Right lung (tissue), 5 donors: ENCODE data around the gene CA10. TPM values are rescaled to one million over a fixed set of nuclear protein-coding genes. Genes with fewer than 3 reads are reported as not detected.

Source experiments
- DNase-seq, 2 donors: peaks; one replicate each; pipeline ENCODE4 v3.0.0-alpha.2; 2013
- polyA plus RNA-seq, 5 donors: library from polyadenylated mRNA; unstranded; fragments of 120-200 nt; gene quantifications; one replicate each; pipeline versions ENCODE4 v1.2.1 to v1.2.3, GENCODE V29; 2013; ENCODE audit warnings: inconsistent platforms in 1 of 5, low replicate concordance in 1 of 5; ENCODE audit not compliant: insufficient read length in 5 of 5, insufficient read depth in 1 of 5

The CA10 gene
- polyA plus RNA-seq, 5 donors = 0.04 to 0.19 (median 0.17) TPM; not detected in 2

GRCh38 chr17:51951741-51952140, 206.8 kb downstream of the CA10 start:
- DNase-seq = no peak

DNA sequence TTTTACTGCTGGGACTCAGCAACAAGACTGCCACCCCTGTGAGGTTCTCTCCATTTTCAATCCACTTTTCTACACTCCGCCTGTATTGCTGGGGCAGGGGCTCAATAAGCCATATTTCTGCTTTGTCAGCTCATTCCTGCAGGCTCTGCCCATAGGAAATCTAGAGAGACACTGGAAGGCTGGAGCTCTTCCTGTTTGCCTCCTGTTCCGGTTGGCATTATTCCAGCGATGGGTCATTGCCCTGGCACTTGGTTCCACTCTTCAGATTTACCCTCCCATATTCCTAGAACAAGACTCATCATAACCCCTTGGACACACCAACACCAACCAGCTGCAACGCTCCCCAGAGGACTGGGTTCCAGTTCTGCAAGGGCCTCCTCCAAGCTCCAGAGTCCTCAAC, 210.4 kb downstream of the CA10 start:
- DNase-seq = no peak

DNA sequence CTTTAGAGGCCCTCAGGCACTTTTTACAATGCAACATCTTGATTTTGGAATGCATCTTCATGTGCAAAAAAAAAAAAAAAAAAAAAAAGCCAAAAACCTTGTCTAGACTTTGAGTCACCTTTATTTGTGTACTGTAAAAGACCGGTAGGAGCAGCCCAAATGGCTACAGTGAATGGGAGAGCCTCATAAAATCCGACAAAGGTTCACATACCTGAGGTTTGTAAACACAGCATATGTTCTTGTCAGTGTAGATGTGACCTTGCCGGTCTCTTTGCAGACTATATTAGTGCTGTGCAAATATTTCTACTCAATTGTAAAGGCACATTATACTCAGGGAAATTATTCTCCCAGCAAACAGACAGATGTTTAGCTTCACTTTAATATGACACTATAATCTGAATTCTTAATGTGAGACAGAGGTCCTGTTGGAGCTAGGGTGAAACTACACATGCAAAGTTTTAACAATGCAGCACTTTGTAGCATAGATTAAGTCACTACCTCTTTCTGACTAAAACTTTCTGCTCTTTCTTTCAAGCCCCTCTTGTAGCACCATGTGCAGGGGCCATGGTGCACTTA, 211.3 kb downstream of the CA10 start:
- no peak for DNase-seq

DNA sequence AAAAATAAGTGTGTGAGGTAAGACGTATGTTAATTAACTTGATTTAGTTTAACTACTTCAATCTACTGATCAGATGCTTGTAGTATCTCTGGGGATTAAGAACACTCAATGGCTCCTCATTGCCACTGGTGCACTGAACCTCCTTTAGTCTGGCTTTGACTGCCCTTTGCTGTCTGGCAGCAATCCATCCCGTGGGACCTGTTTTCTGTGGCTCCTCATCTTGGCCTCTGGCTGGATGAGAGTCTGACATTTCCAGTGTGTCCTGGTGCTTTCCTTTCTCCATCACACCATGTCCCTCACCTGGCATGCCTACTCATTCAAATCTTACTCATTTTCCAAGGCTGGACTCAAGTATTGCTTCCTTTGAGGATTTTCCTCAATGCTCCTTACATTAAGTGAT, 212.2 kb downstream of the CA10 start:
- DNase-seq = no peak

DNA sequence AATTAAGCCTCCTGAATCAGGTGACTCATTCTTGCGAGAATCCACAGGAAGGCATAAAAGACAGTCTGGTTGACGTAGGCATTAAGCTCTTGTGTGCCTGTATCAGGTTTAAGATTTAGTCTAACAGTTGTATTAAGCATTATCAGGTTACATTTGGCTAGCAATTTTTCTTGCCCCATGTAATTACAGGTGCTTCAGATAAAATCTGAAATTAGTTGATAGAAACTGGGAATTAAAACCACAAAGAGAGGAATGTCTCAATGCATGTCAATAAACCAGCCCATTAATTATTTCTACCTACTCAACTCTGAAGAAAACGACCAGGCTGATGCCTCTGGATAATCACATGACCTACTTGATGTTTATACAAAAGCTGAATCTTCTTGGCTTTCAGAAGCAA, 217.2 kb downstream of the CA10 start:
- DNase-seq = no peak

DNA sequence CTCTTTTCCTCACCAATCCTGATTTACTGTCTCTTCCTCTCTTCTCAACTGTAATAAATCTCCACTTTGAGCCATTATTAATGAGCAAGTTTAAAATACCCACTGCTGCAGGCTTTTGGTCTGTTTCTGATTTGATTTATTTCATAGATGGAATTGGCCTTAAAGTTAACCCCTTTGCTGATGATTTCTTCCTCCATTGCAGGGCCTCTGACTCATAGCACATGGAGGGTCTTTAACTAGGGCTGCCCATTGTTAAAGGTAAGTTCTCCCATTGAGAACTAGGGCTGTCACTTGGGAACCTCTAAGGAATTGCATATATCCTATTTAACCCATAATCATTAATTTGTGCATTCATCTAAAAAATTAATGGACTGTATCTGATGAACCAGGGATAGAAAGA, 221.2 kb downstream of the CA10 start:
- DNase-seq = no peak

DNA sequence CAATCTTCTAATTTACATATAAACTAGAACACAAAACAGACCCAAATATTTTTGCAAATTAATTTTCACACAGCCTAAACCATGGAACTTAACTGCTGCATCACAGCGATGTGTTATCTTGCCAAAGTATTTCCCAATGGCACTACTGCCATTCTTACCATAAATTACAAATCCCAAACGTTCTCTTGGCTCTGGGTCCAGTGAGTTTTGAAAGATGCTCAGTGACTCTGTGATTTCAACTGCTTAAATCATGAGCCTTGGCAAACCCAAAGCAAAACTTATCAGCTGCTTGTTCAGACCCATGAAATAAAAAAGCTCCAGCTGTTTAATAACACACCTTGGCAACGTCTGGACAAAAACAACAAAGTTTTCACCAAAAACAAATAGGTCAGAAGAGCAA, 223.0 kb downstream of the CA10 start:
- DNase-seq = no peak

DNA sequence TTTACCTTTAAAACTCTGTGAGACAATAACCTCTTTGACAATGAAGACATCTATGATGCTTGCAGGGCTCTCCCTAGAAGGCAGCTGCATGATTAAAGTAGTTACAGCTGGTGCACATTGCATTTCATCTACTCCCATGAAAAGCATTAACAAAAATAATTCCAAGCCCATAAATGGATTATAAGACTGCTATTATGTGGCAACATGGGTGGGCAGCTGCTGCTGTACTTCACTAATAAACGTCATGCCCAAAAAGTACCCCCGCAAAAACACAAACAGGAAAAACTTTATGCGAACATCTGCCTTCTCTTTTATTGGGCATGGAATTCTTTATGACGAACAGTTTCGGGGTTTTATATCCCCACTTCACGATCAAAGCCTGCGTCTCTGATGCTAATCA, 224.9 kb downstream of the CA10 start:
- DNase-seq = no peak

DNA sequence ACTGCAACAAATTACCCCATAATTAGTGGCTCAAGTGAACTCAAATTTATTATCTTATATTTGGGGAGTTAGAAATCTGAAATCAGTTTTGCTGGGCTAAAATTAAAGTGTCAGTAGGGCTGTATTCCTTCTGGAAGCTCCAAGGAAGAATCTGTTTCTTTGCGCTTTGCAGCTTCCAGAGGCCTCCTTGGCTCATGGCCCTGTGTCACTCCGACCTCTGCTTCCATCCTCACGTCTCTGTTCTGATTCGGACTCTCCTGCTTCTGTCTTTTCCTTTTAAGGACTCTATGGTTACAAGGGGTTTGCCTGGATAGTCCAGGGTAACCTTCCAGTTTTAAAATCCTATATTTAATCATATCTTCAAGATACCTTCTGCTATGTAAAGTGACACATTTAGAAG, 232.1 kb downstream of the CA10 start:
- DNase-seq = no peak

DNA sequence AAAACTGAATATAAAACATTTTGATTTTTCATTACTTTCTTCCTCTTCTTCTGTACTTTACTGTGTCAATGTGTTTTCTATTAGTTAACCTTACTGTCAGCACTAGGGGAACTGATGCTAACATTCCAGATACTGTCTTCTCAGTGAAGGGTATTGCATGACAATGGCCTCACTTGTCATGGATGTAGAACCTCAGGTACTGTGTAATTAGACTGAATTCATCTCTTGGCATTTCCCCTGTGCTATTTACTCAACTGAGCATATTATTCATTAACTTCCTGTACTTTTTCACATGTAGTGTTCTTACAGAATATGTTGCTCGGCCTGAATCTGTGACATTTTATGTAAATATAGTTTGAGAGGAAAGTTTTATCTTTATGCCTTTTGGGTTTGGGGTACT, 237.0 kb downstream of the CA10 start:
- no peak for DNase-seq

DNA sequence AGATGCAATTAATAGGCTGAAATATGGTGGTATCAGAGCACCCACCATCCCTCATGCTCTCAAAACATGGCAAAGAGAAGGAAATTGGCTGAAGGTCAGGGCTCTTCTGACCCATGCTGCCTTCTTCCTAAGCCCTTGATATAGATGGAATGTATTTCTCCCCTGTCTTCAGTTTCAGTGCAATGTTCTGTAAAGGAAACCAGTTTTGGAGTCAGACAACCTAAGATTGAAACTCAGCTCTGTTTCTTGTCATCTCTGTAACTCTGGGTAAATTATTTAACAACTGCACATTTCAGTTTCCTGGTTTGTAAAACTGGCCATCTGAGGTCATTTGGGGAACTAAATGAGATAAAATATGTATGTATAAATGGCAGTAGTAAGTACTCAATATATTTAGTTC, 243.9 kb downstream of the CA10 start:
- no peak for DNase-seq

GRCh38 chr17:51913491-51914205, 244.9 kb downstream of the CA10 start:
- no peak for DNase-seq

GRCh38 chr17:51912939-51913338, 245.6 kb downstream of the CA10 start:
- no peak for DNase-seq

GRCh38 chr17:51911237-51911636, 247.3 kb downstream of the CA10 start:
- DNase-seq = no peak

DNA sequence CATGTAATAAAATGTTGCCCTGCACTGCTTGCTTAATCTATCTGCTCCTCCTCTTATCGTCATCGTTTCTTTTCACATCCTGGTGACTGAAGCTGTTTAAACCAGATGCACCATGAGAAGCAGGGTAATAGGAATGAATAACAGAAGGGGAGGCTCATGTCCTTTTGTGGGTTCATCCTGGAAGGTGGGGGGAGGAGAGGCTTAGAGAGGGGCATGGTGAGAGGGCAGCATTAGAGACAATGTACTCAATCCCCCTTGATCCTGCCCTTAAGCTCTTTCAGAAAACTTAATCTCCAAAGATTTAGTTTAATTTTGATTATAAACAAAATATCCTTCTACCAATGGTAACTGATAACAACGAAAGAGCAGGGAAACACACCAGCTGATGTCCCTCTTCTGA, 248.5 kb downstream of the CA10 start:
- no peak for DNase-seq

DNA sequence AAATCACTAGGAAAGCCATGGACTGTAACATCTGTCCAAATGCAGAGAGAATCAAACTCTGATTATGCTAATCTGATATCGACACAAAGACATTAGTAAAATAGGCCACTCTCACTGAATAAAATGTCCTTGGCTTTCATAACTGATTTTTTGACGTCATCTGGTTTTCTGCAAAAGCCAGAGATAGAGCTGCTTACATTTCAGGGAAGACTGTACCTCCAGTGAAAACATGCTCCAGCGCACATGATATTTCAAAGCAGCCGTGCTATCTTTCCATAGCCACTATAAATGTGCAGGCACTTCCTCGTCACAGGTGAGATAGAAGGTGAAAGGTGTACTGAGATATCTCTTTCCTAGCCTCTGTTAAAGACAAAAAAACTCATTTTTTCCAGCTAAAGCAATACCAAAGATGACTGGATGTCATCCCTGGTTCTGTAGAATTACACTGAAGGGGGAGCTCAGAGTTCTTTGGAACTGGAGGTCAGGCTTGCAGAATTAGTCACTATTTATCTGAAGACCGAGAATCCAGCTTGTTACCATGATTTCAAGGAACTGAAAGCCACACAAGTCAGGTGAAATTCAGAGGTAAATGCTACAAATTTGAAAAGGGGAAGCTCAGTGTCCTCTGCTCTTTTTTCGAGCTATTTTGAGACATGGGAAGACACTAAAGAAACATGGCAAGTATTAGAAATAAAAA, 249.5 kb downstream of the CA10 start:
- no peak for DNase-seq

- DNase-seq = no peak
Observed at GRCh38 chr17:51907041-51907440, 251.5 kb downstream of the CA10 start.

- DNase-seq = no peak
Observed at GRCh38 chr17:51904379-51904778, 254.1 kb downstream of the CA10 start.

GRCh38 chr17:51901242-51901641, 257.3 kb downstream of the CA10 start:
- DNase-seq = no peak

- no peak for DNase-seq
Observed at GRCh38 chr17:51891936-51892335, 266.6 kb downstream of the CA10 start.

DNA sequence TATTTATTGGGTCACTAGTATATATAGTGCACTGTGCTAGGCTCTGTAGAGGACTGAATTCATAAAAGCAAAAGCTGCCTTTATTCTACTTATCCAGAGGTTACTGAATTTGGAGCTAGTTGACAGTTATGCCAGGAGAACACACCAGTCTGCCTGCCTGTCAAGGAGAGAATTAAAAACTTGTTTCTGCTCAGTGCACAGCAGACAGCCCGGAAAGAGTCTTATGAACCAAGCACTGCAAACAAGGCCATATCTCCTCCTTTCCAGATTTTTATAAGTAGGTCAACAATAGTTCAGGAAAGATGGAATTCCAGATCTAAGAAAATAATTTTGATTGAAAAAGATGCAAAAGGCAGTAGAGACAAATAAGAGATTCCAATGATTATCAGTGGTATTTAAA, 267.8 kb downstream of the CA10 start:
- no peak for DNase-seq

GRCh38 chr17:51888816-51889215, 269.7 kb downstream of the CA10 start:
- DNase-seq = no peak

GRCh38 chr17:51876986-51877385, 281.5 kb downstream of the CA10 start:
- DNase-seq = no peak
